HG03432 (cell line): Measurements from ENCODE around the gene CDK15.

Experiments used
- ATAC-seq: cut with Tn5 transposase; IDR thresholded peaks from one replicate; pipeline ENCODE4 v1.9.1; 2021; ENCODE audit warnings: mild to moderate bottlenecking, moderate library complexity; ENCODE audit not compliant: unreplicated experiment

Gene CDK15

DNA sequence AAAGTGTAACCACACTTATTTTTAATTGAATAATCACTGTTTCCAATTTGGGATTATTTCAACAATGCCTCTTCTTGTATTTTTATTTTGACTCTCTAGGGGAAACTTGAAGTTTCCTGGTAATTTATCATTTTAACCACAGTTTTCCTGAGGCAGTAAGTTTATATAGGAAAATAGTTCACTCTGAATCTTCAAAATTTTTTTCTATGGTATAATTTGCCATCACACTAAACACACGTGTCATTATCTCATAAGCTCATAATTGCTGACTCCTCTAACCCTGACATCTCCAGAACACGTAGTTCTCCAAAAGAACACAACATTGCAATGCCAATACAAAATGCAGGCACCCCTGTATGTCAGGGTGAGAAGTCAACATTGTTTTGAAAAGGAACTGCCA lies 125.1 kb downstream of the CDK15 start:
- ATAC-seq, result no peak

DNA sequence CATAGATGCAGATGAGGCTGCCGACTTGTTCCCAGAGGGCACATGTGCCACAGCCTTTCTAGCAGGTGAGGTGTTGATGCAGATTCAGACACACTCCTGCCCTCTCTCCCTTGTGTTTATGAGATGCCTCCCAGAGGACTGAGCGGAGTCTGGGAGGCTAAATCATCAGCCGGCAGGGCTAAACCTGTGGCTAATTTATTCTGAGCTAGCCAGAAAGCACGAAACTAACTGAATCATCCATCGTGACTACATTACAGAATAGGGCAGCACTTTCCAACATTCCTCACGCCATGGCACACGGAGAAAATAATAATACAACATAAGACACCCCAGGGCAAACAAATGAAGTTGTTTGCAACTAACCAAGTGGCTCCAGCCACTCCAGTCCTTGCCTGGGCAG lies 125.6 kb downstream of the CDK15 start:
- no peak for ATAC-seq

DNA sequence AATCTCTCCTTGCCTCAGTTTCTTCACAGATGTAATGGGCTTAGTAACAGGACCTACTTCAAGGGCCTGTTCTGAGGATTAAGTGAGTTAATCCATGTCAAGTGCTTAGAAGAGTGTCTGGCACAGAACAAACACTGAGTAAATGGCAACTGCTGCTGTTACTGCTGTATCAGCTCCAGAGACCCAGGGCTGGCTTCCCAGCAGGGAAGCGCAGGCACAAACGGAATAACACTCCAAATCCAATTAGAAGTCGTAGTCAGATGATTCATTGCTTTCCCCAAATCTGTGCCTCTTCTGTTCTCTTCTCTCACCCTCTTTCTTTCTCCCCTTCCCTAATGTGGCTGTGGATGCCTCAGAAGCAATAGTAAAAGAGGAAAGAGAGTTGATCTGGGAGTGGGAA lies 126.2 kb downstream of the CDK15 start:
- no peak for ATAC-seq

DNA sequence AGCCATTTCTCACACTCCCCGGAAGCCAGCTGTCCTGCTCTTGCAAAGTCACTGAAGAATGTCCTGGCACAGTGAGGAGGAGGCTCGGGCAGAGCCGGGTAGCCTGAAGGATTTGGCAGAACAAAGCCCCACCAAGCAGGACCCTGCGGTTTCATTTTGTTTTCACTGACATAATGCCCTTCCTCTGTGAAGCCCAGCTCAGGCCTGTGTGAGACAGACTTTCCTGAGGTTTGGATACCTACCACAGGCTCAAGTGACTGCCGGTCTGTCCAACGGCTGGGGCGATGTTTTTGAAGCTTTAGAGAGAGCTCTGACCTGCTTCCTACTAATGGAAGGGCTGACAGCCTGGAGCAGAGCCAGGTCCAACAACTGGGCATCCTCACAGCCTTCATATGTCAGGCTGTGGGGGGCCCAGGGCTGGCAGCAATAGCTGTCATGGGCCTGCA lies 127.5 kb downstream of the CDK15 start:
- no peak for ATAC-seq

DNA sequence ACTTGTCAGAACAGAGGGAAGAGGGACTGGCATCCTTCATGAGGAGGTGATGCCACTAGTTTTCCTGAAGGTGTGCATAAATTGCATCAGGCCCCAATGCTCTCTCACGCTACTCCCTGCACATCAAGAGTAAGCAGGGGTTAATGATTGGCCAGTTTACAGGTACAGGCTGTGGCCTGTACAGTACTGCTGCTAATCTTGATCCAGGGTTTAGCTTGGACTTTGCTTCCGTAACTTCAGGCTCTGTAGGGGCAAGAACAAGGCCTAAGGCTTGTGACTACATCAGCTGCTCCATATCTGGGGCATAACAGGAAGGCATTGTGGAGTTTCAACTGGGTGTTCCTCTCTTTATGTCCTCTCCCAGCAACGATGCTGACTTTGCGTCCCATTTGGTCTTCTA lies 130.5 kb downstream of the CDK15 start:
- no peak for ATAC-seq

DNA sequence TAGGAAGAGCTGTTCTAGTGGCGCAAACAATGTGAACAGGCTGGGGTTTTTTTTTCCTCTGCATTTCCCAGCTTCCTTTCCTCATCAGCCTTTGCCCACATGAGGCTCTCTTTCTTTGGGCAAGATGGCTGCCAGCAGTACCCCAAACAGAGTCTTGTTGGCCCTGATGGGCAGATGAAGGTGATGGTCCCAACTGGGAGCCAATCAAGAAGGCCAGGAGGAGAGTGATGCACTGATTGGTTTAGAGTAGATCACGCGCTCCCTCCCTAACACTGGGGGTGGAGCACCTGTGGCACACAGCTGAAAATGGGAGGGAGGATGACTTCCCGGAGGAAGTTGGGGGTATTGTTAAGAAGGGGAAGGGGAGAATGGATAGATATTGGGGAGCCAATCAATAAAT lies 131.0 kb downstream of the CDK15 start:
- ATAC-seq, result no peak

DNA sequence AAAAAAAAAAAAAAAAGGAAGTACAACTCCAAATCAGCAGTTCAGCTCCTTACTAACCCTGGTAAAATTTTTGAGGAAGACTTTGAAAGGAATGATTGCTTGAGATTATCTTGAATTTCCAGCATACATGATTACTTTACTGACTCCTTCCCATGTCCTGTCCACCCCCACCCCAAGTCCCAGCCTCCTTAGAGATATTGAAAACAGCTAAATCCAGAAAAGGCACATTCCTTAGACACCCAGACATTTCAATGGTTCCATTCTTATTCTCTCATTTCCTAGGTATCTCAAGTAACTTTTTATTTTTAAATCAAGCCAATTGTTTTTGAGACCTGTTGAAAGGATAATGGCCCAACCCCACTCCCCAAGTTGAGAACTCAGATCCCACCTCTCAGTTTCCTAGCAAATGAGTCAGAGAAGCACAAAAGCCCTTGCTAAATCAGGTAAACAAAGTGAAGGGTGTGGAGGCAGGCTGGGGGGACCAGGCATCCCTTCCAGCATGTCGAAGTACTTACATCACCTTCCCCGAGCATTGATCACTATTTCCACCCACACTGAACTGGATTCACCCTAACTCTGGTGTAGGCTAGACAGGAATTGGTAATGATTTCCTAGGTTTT lies 131.9 kb downstream of the CDK15 start:
- no peak for ATAC-seq

DNA sequence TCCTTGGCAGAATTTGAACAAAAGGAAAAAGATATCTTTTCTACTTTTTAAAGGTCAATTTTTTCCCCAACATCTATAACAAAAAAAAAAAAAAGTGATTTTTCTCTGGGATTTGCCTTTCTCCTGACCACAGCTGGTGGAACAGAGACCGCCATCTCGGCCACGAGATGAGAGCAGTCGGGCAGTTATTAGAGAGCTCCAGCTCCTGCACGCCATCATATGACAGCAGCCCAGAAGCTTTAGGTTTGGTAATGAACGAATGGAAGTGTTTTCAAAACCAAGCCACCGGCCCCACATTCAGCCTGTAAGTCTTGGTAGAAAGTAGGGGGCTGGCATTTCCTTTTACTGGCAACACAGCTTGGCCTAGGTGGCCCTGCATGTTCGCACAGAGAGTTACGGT lies 132.4 kb downstream of the CDK15 start:
- no peak for ATAC-seq

DNA sequence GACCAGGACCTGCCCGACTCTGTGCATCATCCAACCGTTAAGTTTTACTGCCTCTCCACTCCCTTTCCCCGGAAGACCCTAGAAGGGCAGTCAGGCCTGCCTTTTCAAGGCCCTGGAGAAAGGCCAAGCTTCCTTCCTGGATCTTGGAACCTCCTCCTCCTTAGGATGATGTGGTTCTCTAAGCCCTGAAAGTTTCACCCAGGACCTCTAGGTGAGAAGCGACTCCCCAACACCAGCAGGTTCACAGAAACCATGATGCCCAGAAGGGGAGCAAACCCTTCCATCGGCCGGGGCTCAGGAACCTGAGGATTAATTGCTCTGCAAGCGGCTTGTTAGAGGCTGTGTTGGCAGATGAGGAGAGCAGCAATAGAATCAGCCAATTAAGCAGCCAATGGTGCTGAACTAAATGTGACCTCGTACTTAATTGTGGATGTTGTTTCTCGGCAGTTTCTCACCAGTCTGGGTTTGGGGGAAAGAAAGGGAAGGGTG lies 133.2 kb downstream of the CDK15 start:
- ATAC-seq, result no peak

DNA sequence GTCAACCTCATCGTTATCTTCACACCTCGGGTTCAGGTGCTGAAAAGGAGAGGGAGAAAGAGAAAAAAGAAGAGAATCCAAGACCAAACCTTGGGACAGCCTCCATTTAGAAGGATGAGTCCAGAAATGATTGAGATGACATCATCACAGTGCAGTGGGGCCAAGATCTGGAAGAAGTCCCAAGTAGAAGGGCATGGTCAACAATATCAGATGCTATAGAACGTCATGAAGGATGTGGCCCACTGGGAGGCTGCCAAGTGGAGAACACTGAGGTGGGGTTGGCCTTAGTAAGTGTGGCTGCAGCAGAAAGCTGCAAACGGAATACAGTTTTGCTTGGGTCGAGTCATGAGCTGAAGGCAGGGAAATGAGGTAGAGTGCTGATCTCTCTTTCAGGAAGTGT lies 136.2 kb downstream of the CDK15 start:
- ATAC-seq, result no peak
